Measurements from ENCODE around the gene IL5RA.

GRCh38 chr3:3141939-3142338, 31.8 kb upstream of the IL5RA start:
- no peak for TF ChIP-seq EZH2 (IDR thresholded peaks at IDR 0.05; ENCODE audit: borderline replicate concordance)
- TF ChIP-seq CTCF (IDR thresholded peaks at IDR 0.05; ENCODE audit: poor library complexity) = no peak

Measured in hepatocyte (in vitro differentiated cells).